ENCODE measurements around the gene HDAC4. TPM values are rescaled to one million over a fixed set of nuclear protein-coding genes. Genes with fewer than 3 reads are reported as not detected.

The HDAC4 gene
- total RNA-seq, 4 donors from 2014 or later: 68.0 to 123 (median 86.5) TPM

DNA sequence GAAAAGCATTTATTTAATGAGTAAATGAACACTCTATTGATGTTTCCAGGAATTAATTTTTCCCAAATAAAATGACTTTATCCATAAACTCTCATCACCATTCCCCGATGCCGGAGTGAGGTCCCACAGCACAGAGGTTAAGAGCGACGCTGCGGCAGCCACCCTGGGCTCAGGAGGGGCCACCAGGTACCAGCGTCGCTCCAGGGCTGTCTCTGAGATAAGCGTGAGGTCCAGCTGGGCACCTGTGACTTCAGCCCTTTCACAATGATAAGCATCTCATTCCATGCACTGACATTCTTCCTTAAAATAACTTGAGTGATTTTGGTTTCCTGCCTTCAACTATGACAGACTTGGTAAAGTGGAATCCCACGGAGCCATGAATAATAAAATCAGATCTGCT is 370.9 kb downstream of the HDAC4 start:
- no peak overlapping the region for H3K27ac ChIP-seq
- DNase-seq (ENCODE audit: low spot score in 2 of 2): no peak
- no peaks in the 10 kb centered on the region for H3K27me3 ChIP-seq
- H3K4me3 ChIP-seq: no peak overlapping the region
- no peaks in the 10 kb centered on the region for H3K9me3 ChIP-seq
- TF ChIP-seq, protein P1, sequence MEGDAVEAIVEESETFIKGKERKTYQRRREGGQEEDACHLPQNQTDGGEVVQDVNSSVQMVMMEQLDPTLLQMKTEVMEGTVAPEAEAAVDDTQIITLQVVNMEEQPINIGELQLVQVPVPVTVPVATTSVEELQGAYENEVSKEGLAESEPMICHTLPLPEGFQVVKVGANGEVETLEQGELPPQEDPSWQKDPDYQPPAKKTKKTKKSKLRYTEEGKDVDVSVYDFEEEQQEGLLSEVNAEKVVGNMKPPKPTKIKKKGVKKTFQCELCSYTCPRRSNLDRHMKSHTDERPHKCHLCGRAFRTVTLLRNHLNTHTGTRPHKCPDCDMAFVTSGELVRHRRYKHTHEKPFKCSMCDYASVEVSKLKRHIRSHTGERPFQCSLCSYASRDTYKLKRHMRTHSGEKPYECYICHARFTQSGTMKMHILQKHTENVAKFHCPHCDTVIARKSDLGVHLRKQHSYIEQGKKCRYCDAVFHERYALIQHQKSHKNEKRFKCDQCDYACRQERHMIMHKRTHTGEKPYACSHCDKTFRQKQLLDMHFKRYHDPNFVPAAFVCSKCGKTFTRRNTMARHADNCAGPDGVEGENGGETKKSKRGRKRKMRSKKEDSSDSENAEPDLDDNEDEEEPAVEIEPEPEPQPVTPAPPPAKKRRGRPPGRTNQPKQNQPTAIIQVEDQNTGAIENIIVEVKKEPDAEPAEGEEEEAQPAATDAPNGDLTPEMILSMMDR (IDR thresholded peaks at IDR 0.05): no peak
- TF ChIP-seq EP300 (IDR thresholded peaks at IDR 0.05) (no peak), POLR2A (IDR thresholded peaks at IDR 0.05) (no peak)
- WGBS, 2 donors: 77 to 78% methylated on average over 9 of the region's 9 CpGs
- H3K36me3 ChIP-seq: no peaks in the 10 kb centered on the region
- peaks cover 0 to 13% (median 0%) of the 10 kb centered on the region in 4 donors for H3K4me1 ChIP-seq

DNA sequence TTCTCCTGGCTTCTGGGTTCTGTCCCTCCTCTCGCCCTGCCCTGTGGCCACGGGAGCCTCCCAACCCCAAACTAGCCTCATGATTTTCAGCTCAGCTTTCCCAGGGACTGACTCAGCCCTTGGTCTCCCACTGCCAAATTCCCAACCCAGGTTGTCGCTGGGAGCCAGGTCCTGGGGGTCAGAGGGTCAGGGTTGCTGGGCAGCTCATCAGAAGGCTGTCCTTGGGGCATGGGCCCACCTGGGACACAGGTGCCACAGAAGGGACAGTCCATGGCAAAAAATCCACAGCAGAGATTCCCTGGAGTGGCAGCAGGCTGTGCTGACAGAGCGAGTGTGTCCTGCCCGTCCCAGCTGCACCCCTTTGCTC is 372.6 kb downstream of the HDAC4 start:
- TF ChIP-seq EP300 (IDR thresholded peaks at IDR 0.05) (no peak), POLR2A (IDR thresholded peaks at IDR 0.05) (no peak)
- TF ChIP-seq, protein P1 (IDR thresholded peaks at IDR 0.05): no peak
- Histone ChIP-seq H3K9me3 (no peaks in the 10 kb centered on the region), H3K27ac (no peak overlapping the region), H3K4me1 (peaks cover 0 to 12% (median 0%) of the 10 kb centered on the region in 4 donors), H3K36me3 (no peaks in the 10 kb centered on the region), H3K27me3 (no peaks in the 10 kb centered on the region), H3K4me3 (no peak overlapping the region)
- no peak for DNase-seq (ENCODE audit: low spot score in 2 of 2)
- WGBS, 2 donors: 73 to 93% methylated on average over 3 to 5 of the region's 5 CpGs

DNA sequence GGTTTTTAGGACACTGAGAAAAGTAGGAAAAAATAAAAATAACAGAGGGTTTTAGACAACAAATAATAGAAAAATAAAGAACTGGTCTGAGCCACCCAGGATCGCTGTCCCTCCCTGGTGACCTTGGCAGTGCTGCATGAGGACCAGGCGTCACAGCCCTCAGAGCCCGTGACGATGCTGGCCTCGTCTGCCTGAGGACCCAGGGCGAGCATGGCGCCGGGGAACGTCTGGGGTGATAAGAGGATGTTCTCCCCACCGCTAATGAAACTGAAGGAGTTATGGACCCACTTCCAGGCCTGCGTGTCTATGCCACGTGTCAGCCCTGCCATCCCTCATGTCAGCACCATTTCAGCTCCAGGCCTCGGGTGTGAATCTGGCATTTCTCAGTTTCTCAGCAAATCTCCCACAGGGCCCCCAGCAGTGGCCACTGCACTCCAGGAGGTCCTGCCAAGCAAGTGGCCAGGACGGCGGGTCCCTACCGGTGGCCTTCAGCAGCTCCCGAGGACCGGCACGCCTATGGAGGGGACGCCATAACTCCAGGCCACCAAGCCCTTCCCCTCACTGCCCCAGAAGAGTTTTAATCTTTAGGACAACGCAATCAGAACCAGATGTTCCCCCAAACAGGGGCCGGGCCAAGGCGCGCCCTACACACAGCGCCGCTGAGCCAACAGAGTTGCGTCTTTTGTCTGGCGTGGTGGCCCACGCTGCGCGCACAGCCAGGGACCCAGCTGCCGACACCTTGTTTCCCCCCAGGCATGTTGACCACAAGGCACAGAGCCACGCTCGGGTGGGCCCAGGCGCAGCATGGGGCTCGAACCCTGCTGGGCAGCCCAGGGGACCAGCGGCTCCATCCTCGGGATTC is 373.2 kb downstream of the HDAC4 start:
- no peaks in the 10 kb centered on the region for H3K27me3 ChIP-seq
- TF ChIP-seq POLR2A (IDR thresholded peaks at IDR 0.05) (no peak), EP300 (IDR thresholded peaks at IDR 0.05) (no peak)
- TF ChIP-seq, protein P1 (IDR thresholded peaks at IDR 0.05): no peak
- no peaks in the 10 kb centered on the region for H3K36me3 ChIP-seq
- H3K27ac ChIP-seq: no peak overlapping the region
- no peak overlapping the region for H3K4me3 ChIP-seq
- no peak for DNase-seq (ENCODE audit: low spot score in 2 of 2)
- H3K9me3 ChIP-seq: no peaks in the 10 kb centered on the region
- peaks cover 0 to 12% (median 0%) of the 10 kb centered on the region in 4 donors for H3K4me1 ChIP-seq
- WGBS, 2 donors: 89 to 94% methylated on average over 25 to 37 of the region's 38 CpGs

DNA sequence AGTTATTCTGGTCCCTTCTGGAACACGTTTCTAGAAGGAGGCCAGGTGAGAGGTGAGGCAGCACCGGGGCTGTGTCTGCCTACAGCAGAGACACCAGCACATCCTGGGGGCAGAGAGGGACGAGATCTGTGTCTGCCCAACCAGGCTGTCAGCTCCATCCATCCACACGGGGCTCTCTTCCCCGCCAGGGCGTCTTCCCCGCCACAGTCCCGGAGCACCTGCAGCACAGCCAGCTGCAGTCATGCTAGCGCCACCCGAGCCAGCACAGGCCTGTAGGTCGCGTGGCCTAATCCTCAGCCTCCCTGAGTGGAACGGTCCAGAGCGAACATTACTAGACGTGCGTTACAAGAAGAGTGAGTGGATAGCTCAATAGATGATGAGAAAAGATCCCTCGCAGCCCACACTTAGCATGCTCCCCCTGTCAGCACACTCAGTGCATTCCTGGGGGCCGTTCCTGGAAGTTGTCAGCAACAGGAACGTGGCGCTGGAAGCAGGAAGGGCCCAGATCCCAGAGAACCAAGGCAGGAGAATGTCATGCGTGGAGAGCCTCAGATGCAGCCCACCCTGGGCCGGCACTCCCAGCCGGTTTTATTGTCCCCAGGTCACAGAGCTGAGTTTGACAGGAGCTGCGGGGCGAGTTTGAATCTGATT is 374.0 kb downstream of the HDAC4 start:
- Histone ChIP-seq H3K4me3 (no peak overlapping the region), H3K9me3 (no peaks in the 10 kb centered on the region), H3K4me1 (peaks cover 0 to 12% (median 0%) of the 10 kb centered on the region in 4 donors), H3K27ac (no peak overlapping the region), H3K36me3 (no peaks in the 10 kb centered on the region), H3K27me3 (no peaks in the 10 kb centered on the region)
- no peak for TF ChIP-seq EP300 (IDR thresholded peaks at IDR 0.05)
- TF ChIP-seq, protein P1 (IDR thresholded peaks at IDR 0.05): no peak
- DNase-seq (ENCODE audit: low spot score in 2 of 2): no peak
- 76 to 81% methylated on average over 14 to 25 of the region's 25 CpGs for WGBS, 2 donors

DNA sequence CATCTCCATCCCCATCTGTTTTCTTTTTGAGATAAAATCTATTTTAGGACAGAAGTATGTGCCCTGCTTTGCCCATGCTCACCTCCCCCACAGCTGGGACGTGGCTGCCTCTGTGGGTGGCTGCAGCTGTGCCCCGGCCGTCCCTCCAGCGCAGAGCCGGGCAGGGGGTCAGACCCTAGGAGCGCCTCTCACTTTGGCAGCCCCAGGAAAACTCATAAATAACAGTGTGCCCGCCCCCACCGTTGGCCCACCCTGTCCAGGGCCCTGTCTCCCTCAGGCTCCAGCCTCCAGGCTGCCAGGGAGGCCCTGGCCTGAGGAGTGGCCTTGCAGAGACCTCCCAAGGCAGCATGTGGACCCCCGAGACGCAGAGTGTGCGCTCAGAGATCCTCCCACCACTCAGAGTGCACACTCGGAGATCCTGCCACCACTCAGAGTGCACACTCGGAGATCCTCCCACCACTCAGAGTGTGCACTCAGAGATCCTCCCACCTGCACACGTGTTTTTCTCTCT is 374.8 kb downstream of the HDAC4 start:
- Histone ChIP-seq H3K4me3 (no peak overlapping the region), H3K27ac (no peak overlapping the region), H3K36me3 (no peaks in the 10 kb centered on the region), H3K9me3 (no peaks in the 10 kb centered on the region), H3K4me1 (peaks cover 0 to 12% (median 0%) of the 10 kb centered on the region in 4 donors), H3K27me3 (no peaks in the 10 kb centered on the region)
- DNase-seq (ENCODE audit: low spot score in 2 of 2): no peak
- no peak for TF ChIP-seq EP300 (IDR thresholded peaks at IDR 0.05)
- TF ChIP-seq, protein P1 (IDR thresholded peaks at IDR 0.05): no peak
- no peak for TF ChIP-seq POLR2A (IDR thresholded peaks at IDR 0.05)
- WGBS, 2 donors: 44 to 47% methylated on average over 13 to 14 of the region's 14 CpGs

Data from tibial nerve (tissue), 4 donors.